ENCODE results near the gene CLCF1.
A peak's percentile ranks its signal among the peaks of the same experiment; 100 is the strongest.

Gene CLCF1

DNA sequence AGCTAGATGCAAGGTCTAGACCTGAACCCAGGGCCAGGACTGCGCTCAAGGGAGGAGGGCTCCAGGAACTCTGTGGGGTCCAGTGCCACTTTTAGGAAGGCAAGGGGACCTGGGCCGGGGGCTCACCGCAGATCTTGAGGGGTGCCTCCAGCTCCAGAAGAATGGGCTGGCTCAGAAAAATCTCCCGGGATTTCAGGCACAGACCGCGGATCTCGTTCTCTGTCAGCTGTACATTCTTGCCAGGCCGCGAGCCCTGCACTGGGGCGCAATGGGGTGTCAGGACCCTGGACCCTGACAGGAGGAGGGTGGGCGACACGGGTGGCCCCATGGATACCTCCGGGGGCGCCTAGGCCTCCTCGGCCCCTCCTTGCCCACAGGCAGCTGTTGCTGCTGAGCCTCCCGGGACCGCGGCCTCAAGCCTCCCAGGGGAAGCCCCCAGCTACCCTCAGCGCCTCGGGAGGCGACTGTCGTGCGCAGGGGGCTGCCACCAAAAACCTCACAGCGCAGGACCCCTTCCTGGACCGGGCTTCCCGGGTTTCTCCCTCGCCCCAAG, 27.6 kb upstream of the CLCF1 start:
- H2AFZ ChIP-seq (ENCODE audit: low read length, unreplicated experiment): peak overlapping the region; percentile 75
- H3K4me1 ChIP-seq (ENCODE audit: control insufficient read depth, insufficient read depth, low read length, unreplicated experiment): peaks cover 12% of the 10 kb centered on the region
- peaks cover 2% of the 10 kb centered on the region; the same call in 1 of the 2 replicates for H3K36me3 ChIP-seq (ENCODE audit: insufficient read depth, low read length)
- H3K4me3 ChIP-seq (ENCODE audit: low read depth, low read length): peak overlapping the region; percentile 99
- no peaks in the 10 kb centered on the region for H3K27me3 ChIP-seq (ENCODE audit: insufficient read depth, low read length)
- peaks cover 15% of the 10 kb centered on the region for H3K79me2 ChIP-seq (ENCODE audit: control insufficient read depth, insufficient read depth, low read length, unreplicated experiment)
- H3K27ac ChIP-seq (ENCODE audit: low read depth, low read length): peak overlapping the region; percentile 89

DNA sequence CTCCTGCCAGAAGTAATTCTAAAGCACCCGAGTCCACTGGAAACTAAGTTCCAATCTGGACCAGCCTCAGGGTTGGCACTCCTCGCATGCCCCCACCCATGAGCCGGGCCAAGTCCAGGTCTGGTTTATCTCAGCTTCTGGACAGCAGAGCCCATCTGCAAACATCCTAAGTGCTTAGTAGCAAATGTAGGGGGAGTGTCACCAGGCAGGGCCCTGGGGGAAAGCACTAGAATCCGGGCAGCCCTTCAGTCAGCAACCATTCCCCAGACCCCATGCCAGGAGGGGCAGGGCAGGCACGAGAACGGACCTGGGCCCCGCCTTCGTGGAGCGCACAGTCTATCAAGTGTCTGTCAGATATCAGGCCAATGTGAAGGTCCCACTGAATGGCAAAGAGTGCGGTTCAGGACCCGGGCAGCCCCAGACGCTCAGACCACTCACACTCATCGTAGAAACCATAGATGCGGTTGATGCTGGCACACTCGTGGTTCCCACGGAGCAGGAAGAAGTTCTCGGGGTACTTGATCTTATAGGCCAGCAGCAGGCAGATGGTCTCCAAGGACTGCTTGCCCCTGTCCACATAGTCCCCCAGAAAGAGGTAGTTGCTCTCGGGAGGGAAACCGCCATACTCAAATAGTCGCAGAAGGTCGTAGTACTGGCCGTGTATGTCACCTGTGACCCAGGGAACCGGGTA, 27.0 kb upstream of the CLCF1 start:
- Histone ChIP-seq H2AFZ (ENCODE audit: low read length, unreplicated experiment) (no peak overlapping the region), H3K27ac (ENCODE audit: low read depth, low read length) (no peak overlapping the region), H3K79me2 (ENCODE audit: control insufficient read depth, insufficient read depth, low read length, unreplicated experiment) (peaks cover 15% of the 10 kb centered on the region), H3K27me3 (ENCODE audit: insufficient read depth, low read length) (no peaks in the 10 kb centered on the region), H3K4me1 (ENCODE audit: control insufficient read depth, insufficient read depth, low read length, unreplicated experiment) (peaks cover 12% of the 10 kb centered on the region), H3K4me3 (ENCODE audit: low read depth, low read length) (peak overlapping the region; percentile 99), H3K36me3 (ENCODE audit: insufficient read depth, low read length) (peaks cover 2% of the 10 kb centered on the region; the same call in 1 of the 2 replicates)

DNA sequence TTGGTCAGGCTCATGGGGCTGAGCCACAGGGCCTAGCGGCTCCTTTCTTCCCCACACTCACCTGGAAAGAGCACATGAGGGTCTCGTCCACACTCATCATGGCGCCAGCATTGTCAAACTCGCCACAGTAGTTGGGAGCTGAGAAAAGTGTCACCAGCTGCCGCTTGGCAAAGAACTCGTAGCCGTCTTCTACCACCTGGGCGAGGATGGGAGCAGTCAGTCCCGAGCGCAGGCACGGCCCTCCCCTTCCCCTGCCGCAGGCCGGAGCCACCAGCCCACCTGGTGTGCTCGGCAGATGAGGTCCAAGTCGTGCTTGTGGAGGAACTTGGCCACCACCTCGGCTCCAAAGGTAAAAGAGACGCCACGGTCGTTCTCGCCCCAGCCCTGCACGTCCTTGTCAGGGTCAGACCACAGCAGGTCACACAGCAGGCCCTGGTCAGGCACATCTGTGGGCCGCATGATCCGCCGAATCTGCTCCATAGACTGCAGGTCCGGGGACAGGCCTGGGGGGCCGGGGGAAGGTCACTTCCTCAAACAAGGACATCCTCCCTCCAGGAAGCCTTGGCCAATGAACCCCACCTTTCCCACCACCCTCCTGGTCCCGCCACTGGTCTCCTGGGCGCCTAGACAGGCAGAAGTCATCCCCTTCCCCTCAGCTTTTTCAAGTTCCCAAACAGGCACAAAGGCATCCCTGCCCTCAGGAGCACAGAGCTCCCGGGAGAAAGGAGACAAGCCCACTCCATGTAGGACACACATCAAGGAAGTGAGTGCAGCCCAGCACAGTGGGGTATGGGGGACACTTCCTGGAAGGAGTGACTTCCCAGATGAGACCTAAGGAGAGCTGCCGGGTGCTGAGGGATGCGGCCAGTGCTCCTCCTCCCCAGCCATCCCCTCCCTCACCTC, 25.5 kb upstream of the CLCF1 start:
- no peaks in the 10 kb centered on the region for H3K27me3 ChIP-seq (ENCODE audit: insufficient read depth, low read length)
- peaks cover 2% of the 10 kb centered on the region; the same call in 1 of the 2 replicates for H3K36me3 ChIP-seq (ENCODE audit: insufficient read depth, low read length)
- no peak overlapping the region for H3K27ac ChIP-seq (ENCODE audit: low read depth, low read length)
- peaks cover 12% of the 10 kb centered on the region for H3K4me1 ChIP-seq (ENCODE audit: control insufficient read depth, insufficient read depth, low read length, unreplicated experiment)
- peaks cover 15% of the 10 kb centered on the region for H3K79me2 ChIP-seq (ENCODE audit: control insufficient read depth, insufficient read depth, low read length, unreplicated experiment)
- H3K4me3 ChIP-seq (ENCODE audit: low read depth, low read length): no peak overlapping the region
- no peak overlapping the region for H2AFZ ChIP-seq (ENCODE audit: low read length, unreplicated experiment)

DNA sequence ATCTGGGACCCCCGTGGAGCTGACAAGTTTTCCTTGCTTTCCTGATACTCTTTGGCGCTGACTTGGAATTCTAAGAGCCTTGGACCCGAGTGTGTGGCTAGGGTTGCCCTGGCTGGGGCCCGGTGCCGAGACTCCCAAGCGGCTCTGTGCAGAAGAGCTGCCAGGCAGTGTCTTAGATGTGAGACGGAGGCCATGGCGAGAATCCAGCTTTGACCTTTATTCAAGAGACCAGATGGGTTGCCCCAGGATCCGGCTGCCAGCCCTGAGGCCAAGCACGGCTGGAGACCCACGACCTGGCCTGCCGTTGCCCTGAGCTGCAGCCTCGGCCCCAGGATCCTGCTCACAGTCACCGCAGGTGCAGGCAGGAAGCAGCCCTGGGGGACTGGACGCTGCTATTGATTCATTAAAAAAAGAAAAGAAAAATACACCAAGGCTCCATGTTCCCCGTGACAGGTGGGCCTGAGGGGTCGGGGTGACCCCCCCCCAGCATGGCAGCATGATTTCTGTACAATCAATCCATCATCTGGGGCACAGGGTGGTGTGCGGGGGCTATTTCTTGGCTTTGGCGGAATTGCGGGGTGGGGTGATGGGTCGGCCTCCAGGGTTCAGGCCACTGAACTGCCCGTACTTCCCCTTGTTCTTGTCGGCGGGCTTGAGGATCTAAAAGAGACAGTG, 24.7 kb upstream of the CLCF1 start:
- H3K4me3 ChIP-seq (ENCODE audit: low read depth, low read length): no peak overlapping the region
- peaks cover 12% of the 10 kb centered on the region for H3K4me1 ChIP-seq (ENCODE audit: control insufficient read depth, insufficient read depth, low read length, unreplicated experiment)

DNA sequence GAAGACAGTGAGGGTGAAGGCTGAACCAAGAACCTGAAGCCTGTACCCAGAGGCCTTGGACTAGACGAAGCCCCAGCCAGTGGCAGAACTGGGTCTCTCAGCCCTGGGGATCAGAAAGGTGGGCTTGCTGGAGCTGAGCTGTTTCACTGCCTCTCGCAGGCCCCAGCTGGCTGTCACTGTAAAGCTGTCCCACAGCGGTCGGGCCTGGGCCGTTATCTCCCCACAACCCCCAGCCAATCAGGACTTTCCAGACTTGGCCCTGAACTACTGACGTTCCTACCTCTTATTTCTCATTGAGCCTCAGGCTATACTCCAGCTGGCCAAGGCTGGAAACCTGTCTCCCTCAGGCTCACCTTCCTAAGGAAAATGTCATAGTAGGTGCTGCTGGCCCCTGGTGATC, 24.1 kb upstream of the CLCF1 start:
- H2AFZ ChIP-seq (ENCODE audit: low read length, unreplicated experiment): no peak overlapping the region
- peaks cover 15% of the 10 kb centered on the region for H3K79me2 ChIP-seq (ENCODE audit: control insufficient read depth, insufficient read depth, low read length, unreplicated experiment)
- peaks cover 2% of the 10 kb centered on the region; the same call in 1 of the 2 replicates for H3K36me3 ChIP-seq (ENCODE audit: insufficient read depth, low read length)
- no peak overlapping the region for H3K4me3 ChIP-seq (ENCODE audit: low read depth, low read length)
- H3K27ac ChIP-seq (ENCODE audit: low read depth, low read length): no peak overlapping the region
- H3K4me1 ChIP-seq (ENCODE audit: control insufficient read depth, insufficient read depth, low read length, unreplicated experiment): peaks cover 12% of the 10 kb centered on the region
- no peaks in the 10 kb centered on the region for H3K27me3 ChIP-seq (ENCODE audit: insufficient read depth, low read length)

More for the DNA sequence above, 24.7 kb upstream of the CLCF1 start:
- Histone ChIP-seq H3K79me2 (ENCODE audit: control insufficient read depth, insufficient read depth, low read length, unreplicated experiment) (peaks cover 15% of the 10 kb centered on the region), H2AFZ (ENCODE audit: low read length, unreplicated experiment) (no peak overlapping the region), H3K36me3 (ENCODE audit: insufficient read depth, low read length) (peaks cover 2% of the 10 kb centered on the region; the same call in 1 of the 2 replicates), H3K27me3 (ENCODE audit: insufficient read depth, low read length) (no peaks in the 10 kb centered on the region), H3K27ac (ENCODE audit: low read depth, low read length) (no peak overlapping the region)

DNA sequence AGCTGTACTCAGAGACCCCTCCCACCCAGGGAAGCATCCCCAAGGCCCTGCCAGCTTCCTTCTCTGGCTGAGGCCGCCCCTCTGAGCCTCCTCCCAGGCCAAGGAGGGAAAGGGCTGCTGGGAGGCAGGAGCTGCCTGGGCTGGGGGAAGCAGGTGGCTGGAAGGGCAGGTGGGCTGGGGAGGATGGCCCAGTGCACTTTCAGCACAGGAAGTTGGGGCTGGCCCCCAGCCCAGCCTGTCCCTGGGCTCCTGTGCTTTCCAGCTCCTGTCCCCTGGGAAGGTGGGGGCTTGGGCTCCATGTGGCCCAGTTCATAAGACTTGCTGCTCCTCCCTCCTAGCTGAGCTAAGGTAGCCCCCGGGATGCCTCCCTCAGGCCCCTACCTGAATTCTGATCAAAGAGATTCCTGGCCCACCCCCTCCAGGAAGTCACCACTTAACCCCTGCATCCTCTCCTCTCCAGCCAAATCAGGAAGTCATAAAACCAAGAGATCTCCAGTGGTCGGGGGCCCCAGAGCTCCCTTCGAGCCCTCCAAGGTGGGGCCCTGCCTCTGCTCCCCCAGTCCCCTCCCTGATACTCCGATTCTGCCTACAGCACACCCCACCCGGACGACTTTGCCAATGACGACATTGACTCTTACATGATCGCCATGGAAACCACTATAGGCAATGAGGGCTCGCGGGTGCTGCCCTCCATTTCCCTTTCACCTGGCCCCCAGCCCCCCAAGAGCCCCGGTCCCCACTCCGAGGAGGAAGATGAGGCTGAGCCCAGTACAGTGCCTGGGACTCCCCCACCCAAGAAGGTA, 23.4 kb upstream of the CLCF1 start:
- peaks cover 9% of the 10 kb centered on the region for H3K4me1 ChIP-seq (ENCODE audit: control insufficient read depth, insufficient read depth, low read length, unreplicated experiment)
- no peaks in the 10 kb centered on the region for H3K27me3 ChIP-seq (ENCODE audit: insufficient read depth, low read length)
- peaks cover 15% of the 10 kb centered on the region for H3K79me2 ChIP-seq (ENCODE audit: control insufficient read depth, insufficient read depth, low read length, unreplicated experiment)
- H3K36me3 ChIP-seq (ENCODE audit: insufficient read depth, low read length): peaks cover 2% of the 10 kb centered on the region; the same call in 1 of the 2 replicates
- no peak overlapping the region for H2AFZ ChIP-seq (ENCODE audit: low read length, unreplicated experiment)
- H3K4me3 ChIP-seq (ENCODE audit: low read depth, low read length): no peak overlapping the region
- no peak overlapping the region for H3K27ac ChIP-seq (ENCODE audit: low read depth, low read length)

DNA sequence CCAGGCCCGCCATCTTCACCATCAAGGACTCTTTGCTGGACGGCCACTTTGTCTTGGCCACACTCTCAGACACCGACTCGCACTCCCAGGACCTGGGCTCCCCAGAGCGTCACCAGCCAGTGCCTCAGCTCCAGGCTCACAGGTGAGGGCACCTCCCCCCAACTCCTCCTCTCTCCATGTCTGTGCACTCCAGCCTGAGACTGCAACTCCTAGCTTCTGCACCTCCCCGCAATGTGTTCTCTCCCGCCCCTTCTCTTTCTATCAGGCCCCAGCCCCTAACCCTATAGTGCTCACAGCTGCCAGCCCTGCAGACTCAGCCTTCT, 22.8 kb upstream of the CLCF1 start:
- Histone ChIP-seq H3K27ac (ENCODE audit: low read depth, low read length) (no peak overlapping the region), H3K27me3 (ENCODE audit: insufficient read depth, low read length) (no peaks in the 10 kb centered on the region), H3K4me3 (ENCODE audit: low read depth, low read length) (no peak overlapping the region), H3K4me1 (ENCODE audit: control insufficient read depth, insufficient read depth, low read length, unreplicated experiment) (peaks cover 9% of the 10 kb centered on the region), H3K36me3 (ENCODE audit: insufficient read depth, low read length) (peaks cover 2% of the 10 kb centered on the region; the same call in 1 of the 2 replicates), H3K79me2 (ENCODE audit: control insufficient read depth, insufficient read depth, low read length, unreplicated experiment) (peaks cover 12% of the 10 kb centered on the region), H2AFZ (ENCODE audit: low read length, unreplicated experiment) (no peak overlapping the region)

DNA sequence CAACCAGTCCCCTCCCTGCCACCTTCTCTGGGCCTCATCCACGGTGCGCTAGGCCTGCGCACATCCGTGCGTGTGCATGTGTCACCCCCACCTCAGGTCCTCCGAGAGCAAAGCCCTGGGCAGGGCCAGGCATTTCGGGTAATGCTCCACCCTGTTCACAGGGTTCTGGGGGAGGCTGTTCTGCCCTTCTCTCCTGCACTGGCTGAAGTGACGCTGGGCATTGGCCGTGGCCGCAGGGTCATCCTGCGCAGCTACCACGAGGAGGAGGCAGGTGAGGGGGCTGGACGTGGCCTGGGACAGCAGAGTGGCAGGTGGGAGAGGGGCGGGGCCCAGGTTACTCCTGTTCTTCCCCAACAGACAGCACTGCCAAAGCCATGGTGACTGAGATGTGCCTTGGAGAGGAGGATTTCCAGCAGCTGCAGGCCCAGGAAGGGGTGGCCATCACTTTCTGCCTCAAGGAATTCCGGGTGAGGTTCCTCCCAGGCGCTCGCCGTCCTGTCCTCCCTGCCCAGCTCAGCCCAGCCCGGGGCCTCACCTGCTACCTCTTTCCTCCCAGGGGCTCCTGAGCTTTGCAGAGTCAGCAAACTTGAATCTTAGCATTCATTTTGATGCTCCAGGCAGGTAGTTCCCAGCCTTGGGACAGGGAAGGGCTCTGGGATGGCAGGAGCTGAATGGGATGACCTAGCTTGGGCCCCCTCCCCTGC, 22.3 kb upstream of the CLCF1 start:
- H3K36me3 ChIP-seq (ENCODE audit: insufficient read depth, low read length): peaks cover 2% of the 10 kb centered on the region; the same call in 1 of the 2 replicates
- no peak overlapping the region for H3K27ac ChIP-seq (ENCODE audit: low read depth, low read length)

DNA sequence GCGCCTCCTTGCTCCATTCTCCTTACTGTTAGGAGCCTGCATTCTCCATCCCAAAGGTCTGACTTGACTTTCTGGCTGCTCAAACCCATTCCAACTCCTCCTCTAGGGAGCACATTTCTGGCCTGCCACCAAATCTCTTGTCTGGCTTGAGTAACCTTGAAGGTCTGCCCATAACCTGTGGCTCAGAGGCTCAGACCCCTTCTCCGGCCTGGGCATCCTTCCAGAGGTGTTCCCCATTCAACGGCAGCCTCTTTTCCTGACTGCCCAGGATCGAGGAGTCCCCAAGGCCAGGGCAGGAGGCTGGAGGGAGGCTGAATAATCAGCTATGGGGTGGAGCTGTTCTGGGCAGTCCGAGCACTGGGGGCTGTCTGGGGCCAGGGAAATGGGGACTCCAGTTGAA, 20.6 kb upstream of the CLCF1 start:
- Histone ChIP-seq H3K79me2 (ENCODE audit: control insufficient read depth, insufficient read depth, low read length, unreplicated experiment) (no peaks in the 10 kb centered on the region), H3K4me1 (ENCODE audit: control insufficient read depth, insufficient read depth, low read length, unreplicated experiment) (no peaks in the 10 kb centered on the region), H2AFZ (ENCODE audit: low read length, unreplicated experiment) (no peak overlapping the region), H3K36me3 (ENCODE audit: insufficient read depth, low read length) (no peaks in the 10 kb centered on the region), H3K4me3 (ENCODE audit: low read depth, low read length) (no peak overlapping the region), H3K27ac (ENCODE audit: low read depth, low read length) (no peak overlapping the region), H3K27me3 (ENCODE audit: insufficient read depth, low read length) (no peaks in the 10 kb centered on the region)

More for the DNA sequence above, 22.3 kb upstream of the CLCF1 start:
- Histone ChIP-seq H3K27me3 (ENCODE audit: insufficient read depth, low read length) (no peaks in the 10 kb centered on the region), H3K4me3 (ENCODE audit: low read depth, low read length) (no peak overlapping the region), H3K79me2 (ENCODE audit: control insufficient read depth, insufficient read depth, low read length, unreplicated experiment) (peaks cover 7% of the 10 kb centered on the region), H3K4me1 (ENCODE audit: control insufficient read depth, insufficient read depth, low read length, unreplicated experiment) (peaks cover 8% of the 10 kb centered on the region), H2AFZ (ENCODE audit: low read length, unreplicated experiment) (no peak overlapping the region)

Measured in ACC112 (cell line).